Skeletal muscle satellite cell (primary cell): ENCODE data around the gene LRRC14B. TPM values are rescaled to one million over a fixed set of nuclear protein-coding genes. Genes with fewer than 3 reads are reported as not detected.
"Not testable (repeated sequence)": the region's sequence is repeated elsewhere in the genome, so short reads cannot be mapped to it uniquely, and the experiment has no call there.

ENCODE experiments used
- H3K27me3 ChIP-seq: 2 replicates; pipeline ENCODE4 v1.7.0; 2013; ENCODE audit warnings: low read length; ENCODE audit not compliant: control insufficient read depth, insufficient read depth
- H3K36me3 ChIP-seq: 2 replicates; pipeline ENCODE4 v1.7.0; 2013; ENCODE audit warnings: mild to moderate bottlenecking, control low read depth, low read length; ENCODE audit not compliant: insufficient read depth
- H3K4me1 ChIP-seq: 2 replicates; pipeline ENCODE4 v1.7.0; 2013; ENCODE audit warnings: low read length; ENCODE audit not compliant: control insufficient read depth, insufficient read depth
- H3K4me2 ChIP-seq: 2 replicates; pipeline ENCODE4 v1.7.0; 2013; ENCODE audit warnings: mild to moderate bottlenecking, low read length
- H3K4me3 ChIP-seq: 2 replicates; pipeline ENCODE4 v1.7.0; 2013; ENCODE audit warnings: low read length
- H3K9ac ChIP-seq: 2 replicates; pipeline ENCODE4 v1.7.0; 2013; ENCODE audit warnings: mild to moderate bottlenecking, low read depth, low read length, moderate library complexity
- H3K9me3 ChIP-seq: replicated peaks from 2 replicates; pipeline ENCODE4 v1.7.0; 2013; ENCODE audit warnings: mild to moderate bottlenecking, control low read depth, low read length
- small RNA-seq: library from RNA; depleted of rRNA; stranded (forward); fragments of <200 nt; gene quantifications from one replicate; pipeline ENCODE3, GENCODE V24; 2012

Gene LRRC14B

DNA sequence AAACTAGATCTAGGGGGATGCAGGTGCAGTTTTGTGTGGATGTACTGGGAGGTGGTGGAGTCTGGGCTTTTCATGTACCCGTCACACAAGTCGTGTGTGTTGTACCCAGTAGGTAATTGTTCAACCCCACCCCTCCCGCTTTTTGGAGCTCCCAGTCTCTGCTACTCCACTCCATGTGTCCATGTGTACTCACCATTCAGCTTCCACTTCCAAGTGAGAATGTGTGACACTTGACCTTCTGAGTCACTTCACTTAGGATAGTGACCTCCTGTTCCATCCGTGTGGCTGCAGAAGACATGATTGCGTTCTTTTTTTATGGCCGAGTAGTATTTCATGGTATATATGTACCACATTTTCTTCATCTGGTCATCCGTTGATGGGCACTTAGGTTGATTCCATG, 49.3 kb downstream of the LRRC14B start:
- H3K9me3 ChIP-seq, H3K9ac ChIP-seq, H3K4me1 ChIP-seq, H3K4me3 ChIP-seq, H3K4me2 ChIP-seq, H3K27me3 ChIP-seq: not testable (repeated sequence)
- peaks cover 23% of the 10 kb centered on the region for H3K36me3 ChIP-seq

DNA sequence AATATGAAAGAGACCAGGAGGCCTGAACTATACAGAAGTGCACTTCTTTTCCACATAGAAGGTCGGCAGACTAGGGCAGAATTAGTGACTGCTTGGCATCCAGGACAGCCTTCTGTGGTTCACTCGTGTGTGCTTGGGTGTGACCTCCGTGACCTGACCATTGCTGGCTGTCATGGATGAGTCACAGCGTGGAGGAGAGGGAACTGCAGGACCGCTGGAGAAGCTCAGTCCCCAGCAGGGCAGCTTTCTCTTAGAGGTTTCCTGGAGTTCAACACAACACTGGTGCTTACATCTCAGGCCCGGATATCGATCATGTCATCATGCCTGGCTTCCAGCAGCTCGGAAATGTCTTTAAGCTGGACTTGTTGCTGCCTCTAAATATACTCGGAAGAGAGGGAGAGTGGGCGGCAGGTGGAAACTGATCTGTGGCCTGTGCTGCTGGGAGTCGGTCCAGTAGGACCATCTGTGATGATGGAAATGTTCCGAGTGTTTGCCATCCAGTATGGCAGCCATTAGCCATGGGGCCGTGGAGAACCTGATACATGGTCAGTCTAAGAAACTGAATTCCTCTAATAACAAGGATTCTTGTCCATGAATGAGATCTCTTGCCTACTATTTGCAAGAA, 49.9 kb downstream of the LRRC14B start:
- not testable (repeated sequence) for H3K4me1 ChIP-seq, H3K9me3 ChIP-seq, H3K9ac ChIP-seq, H3K4me3 ChIP-seq, H3K27me3 ChIP-seq, H3K4me2 ChIP-seq
- peaks cover 22% of the 10 kb centered on the region for H3K36me3 ChIP-seq

GRCh38 chr5:243683-244367, 52.5 kb downstream of the LRRC14B start:
- not testable (repeated sequence) for H3K9me3 ChIP-seq, H3K4me1 ChIP-seq, H3K4me3 ChIP-seq, H3K9ac ChIP-seq, H3K27me3 ChIP-seq, H3K4me2 ChIP-seq
- peaks cover 35% of the 10 kb centered on the region for H3K36me3 ChIP-seq

GRCh38 chr5:245717-246116, 54.4 kb downstream of the LRRC14B start:
- H3K27me3 ChIP-seq, H3K4me1 ChIP-seq, H3K4me3 ChIP-seq, H3K9me3 ChIP-seq, H3K4me2 ChIP-seq, H3K9ac ChIP-seq: not testable (repeated sequence)
- H3K36me3 ChIP-seq, result peaks cover 26% of the 10 kb centered on the region

Small RNA genes within 50 kb of the gene (small RNA-seq; reads per million reads assigned to genes)
- not detected for gene RF00019
